ENCODE measurements around the gene NKIRAS1. TPM values are rescaled to one million over a fixed set of nuclear protein-coding genes. Genes with fewer than 3 reads are reported as not detected.

The NKIRAS1 gene
- total and polyA plus RNA-seq, 2 experiments from 2014 or later: 9.2 to 9.7 TPM

GRCh38 chr3:23879485-23879884 is 37.3 kb downstream of the NKIRAS1 start:
- no peak for DNase-seq (ENCODE audit: low spot score)
- no peak for ATAC-seq
- Histone ChIP-seq H3F3A (replicated peaks; ENCODE audit: low read depth) (no peaks in the 10 kb centered on the region), H4K20me1 (replicated peaks; ENCODE audit: insufficient read depth) (peaks cover 15% of the 10 kb centered on the region), H3K27me3 (ENCODE audit: insufficient read depth) (no peaks in the 10 kb centered on the region), H3K27ac (ENCODE audit: low read depth) (no peak overlapping the region), H3K4me2 (no peak overlapping the region), H3K4me1 (ENCODE audit: insufficient read depth) (peaks cover 7% of the 10 kb centered on the region; the same call in 1 of the 2 replicates), H3K36me3 (ENCODE audit: insufficient read depth) (no peaks in the 10 kb centered on the region; the same call in 1 of the 2 replicates), H3K79me2 (replicated peaks; ENCODE audit: insufficient read depth) (peaks cover 86% of the 10 kb centered on the region), H3K9me2 (ENCODE audit: insufficient read depth) (no peaks in the 10 kb centered on the region), H3K4me3 (no peak overlapping the region), H2AFZ (no peak overlapping the region)
- Mint-ChIP-seq H3K4me1 (peaks cover 18% of the 10 kb centered on the region), H3K4me3 (no peak overlapping the region), H3K9me3 (peaks cover 33% of the 10 kb centered on the region), H3K36me3 (ENCODE audit: low read depth) (peaks cover 64% of the 10 kb centered on the region), H3K27me3 (ENCODE audit: insufficient read depth, low read depth, poor library complexity) (peaks cover 2% of the 10 kb centered on the region), H3K27ac (no peak overlapping the region)
- TF ChIP-seq STAT1 (IDR thresholded peaks at IDR 0.05; ENCODE audit: unreplicated experiment): no peak
- no peak for TF ChIP-seq JUNB (IDR thresholded peaks at IDR 0.05; ENCODE audit: unreplicated experiment)
- TF ChIP-seq EZH2 (IDR thresholded peaks at IDR 0.05; ENCODE audit: low read depth, unreplicated experiment): no peak
- no peak for TF ChIP-seq ZNF114 (CRISPR knock-in tag; IDR thresholded peaks at IDR 0.05)
- TF ChIP-seq ETS1 (IDR thresholded peaks at IDR 0.05): no peak
- no peak for TF ChIP-seq NANOG (IDR thresholded peaks at IDR 0.05; ENCODE audit: borderline replicate concordance)
- TF ChIP-seq CREB1 (CRISPR knock-in tag; IDR thresholded peaks at IDR 0.05; ENCODE audit: low read depth): no peak
- no peak for TF ChIP-seq EZH2phosphoT487 (IDR thresholded peaks at IDR 0.05; ENCODE audit: unreplicated experiment)
- TF ChIP-seq POLR2AphosphoS5 (IDR thresholded peaks at IDR 0.05; ENCODE audit: low read depth): no peak
- TF ChIP-seq, protein P1, sequence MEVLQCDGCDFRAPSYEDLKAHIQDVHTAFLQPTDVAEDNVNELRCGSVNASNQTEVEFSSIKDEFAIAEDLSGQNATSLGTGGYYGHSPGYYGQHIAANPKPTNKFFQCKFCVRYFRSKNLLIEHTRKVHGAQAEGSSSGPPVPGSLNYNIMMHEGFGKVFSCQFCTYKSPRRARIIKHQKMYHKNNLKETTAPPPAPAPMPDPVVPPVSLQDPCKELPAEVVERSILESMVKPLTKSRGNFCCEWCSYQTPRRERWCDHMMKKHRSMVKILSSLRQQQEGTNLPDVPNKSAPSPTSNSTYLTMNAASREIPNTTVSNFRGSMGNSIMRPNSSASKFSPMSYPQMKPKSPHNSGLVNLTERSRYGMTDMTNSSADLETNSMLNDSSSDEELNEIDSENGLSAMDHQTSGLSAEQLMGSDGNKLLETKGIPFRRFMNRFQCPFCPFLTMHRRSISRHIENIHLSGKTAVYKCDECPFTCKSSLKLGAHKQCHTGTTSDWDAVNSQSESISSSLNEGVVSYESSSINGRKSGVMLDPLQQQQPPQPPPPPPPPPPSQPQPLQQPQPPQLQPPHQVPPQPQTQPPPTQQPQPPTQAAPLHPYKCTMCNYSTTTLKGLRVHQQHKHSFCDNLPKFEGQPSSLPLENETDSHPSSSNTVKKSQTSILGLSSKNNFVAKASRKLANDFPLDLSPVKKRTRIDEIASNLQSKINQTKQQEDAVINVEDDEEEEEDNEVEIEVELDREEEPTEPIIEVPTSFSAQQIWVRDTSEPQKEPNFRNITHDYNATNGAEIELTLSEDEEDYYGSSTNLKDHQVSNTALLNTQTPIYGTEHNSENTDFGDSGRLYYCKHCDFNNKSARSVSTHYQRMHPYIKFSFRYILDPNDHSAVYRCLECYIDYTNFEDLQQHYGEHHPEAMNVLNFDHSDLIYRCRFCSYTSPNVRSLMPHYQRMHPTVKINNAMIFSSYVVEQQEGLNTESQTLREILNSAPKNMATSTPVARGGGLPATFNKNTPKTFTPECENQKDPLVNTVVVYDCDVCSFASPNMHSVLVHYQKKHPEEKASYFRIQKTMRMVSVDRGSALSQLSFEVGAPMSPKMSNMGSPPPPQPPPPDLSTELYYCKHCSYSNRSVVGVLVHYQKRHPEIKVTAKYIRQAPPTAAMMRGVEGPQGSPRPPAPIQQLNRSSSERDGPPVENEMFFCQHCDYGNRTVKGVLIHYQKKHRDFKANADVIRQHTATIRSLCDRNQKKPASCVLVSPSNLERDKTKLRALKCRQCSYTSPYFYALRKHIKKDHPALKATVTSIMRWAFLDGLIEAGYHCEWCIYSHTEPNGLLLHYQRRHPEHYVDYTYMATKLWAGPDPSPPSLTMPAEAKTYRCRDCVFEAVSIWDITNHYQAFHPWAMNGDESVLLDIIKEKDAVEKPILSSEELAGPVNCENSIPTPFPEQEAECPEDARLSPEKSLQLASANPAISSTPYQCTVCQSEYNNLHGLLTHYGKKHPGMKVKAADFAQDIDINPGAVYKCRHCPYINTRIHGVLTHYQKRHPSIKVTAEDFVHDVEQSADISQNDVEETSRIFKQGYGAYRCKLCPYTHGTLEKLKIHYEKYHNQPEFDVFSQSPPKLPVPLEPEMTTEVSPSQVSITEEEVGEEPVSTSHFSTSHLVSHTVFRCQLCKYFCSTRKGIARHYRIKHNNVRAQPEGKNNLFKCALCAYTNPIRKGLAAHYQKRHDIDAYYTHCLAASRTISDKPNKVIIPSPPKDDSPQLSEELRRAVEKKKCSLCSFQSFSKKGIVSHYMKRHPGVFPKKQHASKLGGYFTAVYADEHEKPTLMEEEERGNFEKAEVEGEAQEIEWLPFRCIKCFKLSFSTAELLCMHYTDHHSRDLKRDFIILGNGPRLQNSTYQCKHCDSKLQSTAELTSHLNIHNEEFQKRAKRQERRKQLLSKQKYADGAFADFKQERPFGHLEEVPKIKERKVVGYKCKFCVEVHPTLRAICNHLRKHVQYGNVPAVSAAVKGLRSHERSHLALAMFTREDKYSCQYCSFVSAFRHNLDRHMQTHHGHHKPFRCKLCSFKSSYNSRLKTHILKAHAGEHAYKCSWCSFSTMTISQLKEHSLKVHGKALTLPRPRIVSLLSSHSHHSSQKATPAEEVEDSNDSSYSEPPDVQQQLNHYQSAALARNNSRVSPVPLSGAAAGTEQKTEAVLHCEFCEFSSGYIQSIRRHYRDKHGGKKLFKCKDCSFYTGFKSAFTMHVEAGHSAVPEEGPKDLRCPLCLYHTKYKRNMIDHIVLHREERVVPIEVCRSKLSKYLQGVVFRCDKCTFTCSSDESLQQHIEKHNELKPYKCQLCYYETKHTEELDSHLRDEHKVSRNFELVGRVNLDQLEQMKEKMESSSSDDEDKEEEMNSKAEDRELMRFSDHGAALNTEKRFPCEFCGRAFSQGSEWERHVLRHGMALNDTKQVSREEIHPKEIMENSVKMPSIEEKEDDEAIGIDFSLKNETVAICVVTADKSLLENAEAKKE (CRISPR knock-in tag; IDR thresholded peaks at IDR 0.05): no peak

Measured in GM23338 (cell line).